ENCODE results near the gene AMBP. TPM values are rescaled to one million over a fixed set of nuclear protein-coding genes. Genes with fewer than 3 reads are reported as not detected.
A peak's percentile ranks its signal among the peaks of the same experiment; 100 is the strongest.

The AMBP gene
- total and polyA plus RNA-seq, 2 of the 13 experiments (the other 11 are each of a cell fraction or from before 2014, with no cell fraction given), result 1,510 to 2,580 TPM

- H3K9me3 ChIP-seq (ENCODE audit: low read length), result no peaks in the 10 kb centered on the region
- H3K27me3 ChIP-seq (ENCODE audit: control insufficient read depth in 1 of 2, insufficient read depth in 2 of 2, low read length in 2 of 2), result peaks cover 0 to 1% of the 10 kb centered on the region in 2 experiments; a peak in 1 of 5 replicates
- H2AFZ ChIP-seq (ENCODE audit: low read length), result no peak overlapping the region
- H3K79me2 ChIP-seq (ENCODE audit: insufficient read depth, low read length), result peaks cover 9% of the 10 kb centered on the region
- H3K4me2 ChIP-seq (ENCODE audit: low read depth, low read length), result peak overlapping the region; percentile 19; the same call in 1 of the 2 replicates
- CTCF ChIA-PET (ENCODE audit: low intra/inter-chr PET ratio, low total read pairs), result no interaction called here
- DNase-seq (ENCODE audit: low spot score) (peak; percentile 56), FAIRE-seq (peak; percentile 82), ATAC-seq (no peak; the same call in 2 of the 3 replicates)
- POLR2A ChIA-PET, result interaction anchor here (1.5 to 5.3 kb wide), 2 partner anchors 14 to 19 kb away, joined by 3 to 52 read pairs; no protein-coding TSS in a partner anchor
- H4K20me1 ChIP-seq (ENCODE audit: insufficient read depth, low read length), result peaks cover 71% of the 10 kb centered on the region
- no TSS peak for BruUV-seq (replicated peaks)
- H3K27ac ChIP-seq (ENCODE audit: extremely low read length, insufficient read depth, low read length), result peak overlapping the region; percentile 25
- in situ Hi-C loops (cut with HindIII; ENCODE audit: extremely low pct_ligation_motif_present, low pct_unique_long_range_greater_than_20kb), result no loop called here
- H3K4me1 ChIP-seq (ENCODE audit: insufficient read depth, low read length), result peaks cover 88% of the 10 kb centered on the region
- WGBS (ENCODE audit: low lambda C conversion rate), result 41% methylated on average over 4 of the region's 4 CpGs
- no peak overlapping the region for H3K9ac ChIP-seq (ENCODE audit: insufficient read depth, low read depth, low read length)
- H3K36me3 ChIP-seq (replicated peaks in 1 of 2; ENCODE audit: control insufficient read depth in 1 of 2, insufficient read depth in 2 of 2, low read length in 2 of 2), result peaks cover 27 to 65% of the 10 kb centered on the region in 2 experiments
- intact Hi-C loops (cut with micrococcal nuclease; ENCODE audit: unreplicated experiment), result no loop called here
- no peak overlapping the region; a peak in 1 of 6 replicates for H3K4me3 ChIP-seq (replicated peaks in 1 of 3; ENCODE audit: insufficient read depth in 1 of 3, low read depth in 2 of 3, low read length in 3 of 3)
- TF ChIP-seq SETDB1 (CRISPR knock-in tag; IDR thresholded peaks at IDR 0.05; ENCODE audit: borderline replicate concordance) (no peak), ZNF253 (CRISPR knock-in tag; IDR thresholded peaks at IDR 0.05; ENCODE audit: borderline replicate concordance) (no peak), SP4 (CRISPR knock-in tag; IDR thresholded peaks at IDR 0.05) (peak; percentile 10; the same call in 1 of the 2 replicates), GTF2F1 (IDR thresholded peaks at IDR 0.05; ENCODE audit: low read length) (no peak), ZBTB20 (CRISPR knock-in tag; IDR thresholded peaks at IDR 0.05; ENCODE audit: borderline replicate concordance, low read depth) (peak; percentile 22; the same call in 1 of the 2 replicates), ZSCAN21 (CRISPR knock-in tag; IDR thresholded peaks at IDR 0.05; ENCODE audit: borderline replicate concordance) (peak; percentile 53; the same call in 1 of the 2 replicates), ASH2L (IDR thresholded peaks at IDR 0.05; ENCODE audit: insufficient read length, low read depth, low read length) (peak; percentile 17), SMARCE1 (IDR thresholded peaks at IDR 0.05; ENCODE audit: borderline replicate concordance) (no peak), RXRB (CRISPR knock-in tag; IDR thresholded peaks at IDR 0.05; ENCODE audit: borderline replicate concordance) (peak; percentile 82; the same call in 1 of the 2 replicates), CCDC6 (CRISPR knock-in tag; IDR thresholded peaks at IDR 0.05) (peak; percentile 64; the same call in 1 of the 2 replicates), MAX (IDR thresholded peaks at IDR 0.05) (peak; percentile 73), KDM2A (CRISPR knock-in tag; IDR thresholded peaks at IDR 0.05; ENCODE audit: borderline replicate concordance, low read depth) (no peak), HNF4G (IDR thresholded peaks at IDR 0.05; ENCODE audit: borderline replicate concordance, low read depth, low read length) (no peak), HNF4G (CRISPR knock-in tag; IDR thresholded peaks at IDR 0.05; ENCODE audit: borderline replicate concordance, low read depth) (peak; percentile 53; the same call in 1 of the 2 replicates), ELF1 (CRISPR knock-in tag; IDR thresholded peaks at IDR 0.05) (0 out of 2 replicates have a peak, but pooled peaks have one; percentile 18), ZNF121 (CRISPR knock-in tag; IDR thresholded peaks at IDR 0.05) (peak; percentile 25; the same call in 1 of the 2 replicates), ZNF629 (CRISPR knock-in tag; conservative IDR thresholded peaks at IDR 0.05) (peak; percentile 99), MED1 (CRISPR knock-in tag; IDR thresholded peaks at IDR 0.05) (peak; percentile 87), PAXIP1 (CRISPR knock-in tag; conservative IDR thresholded peaks at IDR 0.05) (peak; percentile 91), HOXA3 (CRISPR knock-in tag; IDR thresholded peaks at IDR 0.05) (peak; percentile 60; the same call in 1 of the 2 replicates), TEAD3 (CRISPR knock-in tag; optimal IDR thresholded peaks at IDR 0.05; ENCODE audit: borderline replicate concordance) (peak; percentile 60), PHF21A (CRISPR knock-in tag; IDR thresholded peaks at IDR 0.05) (peak; percentile 71; the same call in 1 of the 2 replicates)
Observed at GRCh38 chr9:114061830-114062474, 16.1 kb downstream of the AMBP start.
